HepG2 (cell line): ENCODE data around the gene LAPTM4A. TPM values are rescaled to one million over a fixed set of nuclear protein-coding genes. Genes with fewer than 3 reads are reported as not detected.

ENCODE experiments used
- ARNT2 ChIP-seq: sonication (generic); formaldehyde crosslinking; IDR thresholded peaks from 2 replicates; pipeline ENCODE4 v1.8.0; 2022; ENCODE audit warnings: mild to moderate bottlenecking, low read depth, missing genetic modification reagents, moderate library complexity
- CENPX ChIP-seq: sonication (generic); formaldehyde crosslinking; IDR thresholded peaks from 2 replicates; pipeline ENCODE4 v1.9.0; 2021; ENCODE audit warnings: mild to moderate bottlenecking, missing genetic modification reagents, moderate library complexity
- CHD4 ChIP-seq: fragments of 200-600 bp; sonication (generic); IDR thresholded peaks from 2 replicates; pipeline ENCODE4 v1.7.0; 2017; ENCODE audit warnings: mild to moderate bottlenecking, low read length, borderline replicate concordance
- DPF2 ChIP-seq: sonication (generic); formaldehyde crosslinking; IDR thresholded peaks from 2 replicates; pipeline ENCODE4 v1.4.0; 2020; ENCODE audit warnings: mild to moderate bottlenecking, low read depth, missing genetic modification reagents, borderline replicate concordance
- KMT2B ChIP-seq: IDR thresholded peaks from 2 replicates; pipeline ENCODE4 v1.6.1; 2016; ENCODE audit warnings: missing genetic modification reagents, missing compliant biosample characterization
- MNT ChIP-seq: fragments of 450-650 bp; IDR thresholded peaks from 2 replicates; pipeline ENCODE4 v1.6.1; 2016
- MXD4 ChIP-seq: IDR thresholded peaks from 2 replicates; pipeline ENCODE4 v1.6.1; 2016; ENCODE audit warnings: mild to moderate bottlenecking, missing biosample characterization, missing genetic modification reagents
- NKX3-1 ChIP-seq: sonication (generic); formaldehyde crosslinking; IDR thresholded peaks from 2 replicates; pipeline ENCODE4 v1.5.0; 2020; ENCODE audit warnings: missing genetic modification reagents
- NR2C2 ChIP-seq: sonication (generic); formaldehyde crosslinking; IDR thresholded peaks from 2 replicates; pipeline ENCODE4 v1.4.0; 2020; ENCODE audit warnings: missing genetic modification reagents, mild to moderate bottlenecking, moderate library complexity, borderline replicate concordance
- RNF2 ChIP-seq: fragments of 450-650 bp; conservative IDR thresholded peaks from 2 replicates; pipeline ENCODE4 v1.6.1; 2016; ENCODE audit warnings: low read depth
- SAP130 ChIP-seq: IDR thresholded peaks from 2 replicates; pipeline ENCODE4 v1.6.1; 2016; ENCODE audit warnings: low read depth
- SNAPC5 ChIP-seq: sonication (generic); formaldehyde crosslinking; IDR thresholded peaks from 2 replicates; pipeline ENCODE4 v1.8.1; 2023; ENCODE audit warnings: mild to moderate bottlenecking, missing genetic modification reagents, borderline replicate concordance
- TBL1XR1 ChIP-seq: fragments of 150-350 bp; IDR thresholded peaks from 2 replicates; pipeline ENCODE4 v1.6.1; 2014; ENCODE audit warnings: borderline replicate concordance, low read length; ENCODE audit not compliant: partially characterized antibody
- TCF7 ChIP-seq: sonication (generic); IDR thresholded peaks from 2 replicates; pipeline ENCODE4 v1.6.1; 2016; ENCODE audit warnings: antibody characterized with exemption, low read depth
- TFDP1 ChIP-seq: IDR thresholded peaks from 2 replicates; pipeline ENCODE4 v1.6.1; 2016; ENCODE audit warnings: missing compliant biosample characterization, missing genetic modification reagents, borderline replicate concordance
- ZBTB34 ChIP-seq: sonication (generic); formaldehyde crosslinking; IDR thresholded peaks from 2 replicates; pipeline ENCODE4 v1.8.0; 2022; ENCODE audit warnings: mild to moderate bottlenecking, missing genetic modification reagents
- ZBTB46 ChIP-seq: sonication (generic); formaldehyde crosslinking; IDR thresholded peaks from 2 replicates; pipeline ENCODE4 v1.4.0; 2020; ENCODE audit warnings: mild to moderate bottlenecking, missing genetic modification reagents, borderline replicate concordance
- ZNF432 ChIP-seq: sonication (generic); formaldehyde crosslinking; IDR thresholded peaks from 2 replicates; pipeline ENCODE4 v1.5.0; 2020; ENCODE audit warnings: missing genetic modification reagents, mild to moderate bottlenecking, borderline replicate concordance
- ZNF530 ChIP-seq: sonication (generic); formaldehyde crosslinking; IDR thresholded peaks from 2 replicates; pipeline ENCODE4 v1.5.0; 2020; ENCODE audit warnings: low read depth, mild to moderate bottlenecking, missing genetic modification reagents
- ZNF563 ChIP-seq: sonication (generic); formaldehyde crosslinking; IDR thresholded peaks from 2 replicates; pipeline ENCODE4 v1.8.0; 2022; ENCODE audit warnings: mild to moderate bottlenecking, moderate library complexity, missing genetic modification reagents
- ZNF629 ChIP-seq: sonication (generic); formaldehyde crosslinking; conservative IDR thresholded peaks from 2 replicates; pipeline ENCODE4 v1.5.0; 2020; ENCODE audit warnings: missing genetic modification reagents
- polyA plus RNA-seq, 8 experiments: library from polyadenylated mRNA; depleted of rRNA in 3 of 8; stranded (reverse) in 7 of 8; unstranded in 1 of 8; fragments of >200 nt; fragmentation: Illumina TruSeq in 4 of 8; extraction: Trizol in 4 of 8; gene quantifications; 2 replicates each; pipeline versions ENCODE4 v1.2.1 to v1.2.3, GENCODE V29; 2011 to 2016; ENCODE audit warnings: low read depth in 4 of 8, missing spikeins in 1 of 8, mixed read lengths in 1 of 8; ENCODE audit not compliant: insufficient read depth in 1 of 8
- total RNA-seq, 5 experiments: library from RNA; depleted of rRNA; stranded (reverse); fragments of >200 nt; fragmentation: Illumina TruSeq; extraction: Trizol; gene quantifications; 2 replicates each; pipeline ENCODE4 v1.2.3, GENCODE V29; 2016; ENCODE audit warnings: low read depth in 1 of 5

Gene LAPTM4A
- total and polyA plus RNA-seq, 2 of the 13 experiments (the other 11 are each of a cell fraction or from before 2014, with no cell fraction given): 116 to 558 TPM

GRCh38 chr2:20051532-20052228, at the start of gene LAPTM4A (continued):
- TF ChIP-seq ZBTB46 (0 out of 2 replicates have a peak, but pooled peaks have one; percentile 59), KMT2B (CRISPR knock-in tag) (peak; percentile 91), ZNF432 (CRISPR knock-in tag) (no peak), NKX3-1 (CRISPR knock-in tag) (peak; percentile 71; the same call in 1 of the 2 replicates), TBL1XR1 (peak; percentile 6), ZNF530 (CRISPR knock-in tag) (no peak), TFDP1 (peak; percentile 76), SNAPC5 (CRISPR knock-in tag) (peak; percentile 73; the same call in 1 of the 2 replicates), ARNT2 (peak; percentile 88), MNT (no peak), TCF7 (0 out of 2 replicates have a peak, but pooled peaks have one; percentile 13), MXD4 (peak; percentile 87), NR2C2 (CRISPR knock-in tag) (peak; percentile 92; the same call in 1 of the 2 replicates), SAP130 (peak; percentile 98), ZNF563 (peak; percentile 86; the same call in 1 of the 2 replicates), CHD4 (peak; percentile 93; the same call in 1 of the 2 replicates), ZNF629 (CRISPR knock-in tag) (no peak; the same call in 1 of the 2 replicates), RNF2 (peak; percentile 87), ZBTB34 (CRISPR knock-in tag) (peak; percentile 63; the same call in 1 of the 2 replicates), CENPX (CRISPR knock-in tag) (no peak), DPF2 (CRISPR knock-in tag) (no peak; the same call in 1 of the 2 replicates)
